Measurements from ENCODE around the gene SH2D3C. TPM values are rescaled to one million over a fixed set of nuclear protein-coding genes. Genes with fewer than 3 reads are reported as not detected.

The SH2D3C gene
- total RNA-seq, 4 donors from 2014 or later: 7.1 to 33.6 (median 17.2) TPM

DNA sequence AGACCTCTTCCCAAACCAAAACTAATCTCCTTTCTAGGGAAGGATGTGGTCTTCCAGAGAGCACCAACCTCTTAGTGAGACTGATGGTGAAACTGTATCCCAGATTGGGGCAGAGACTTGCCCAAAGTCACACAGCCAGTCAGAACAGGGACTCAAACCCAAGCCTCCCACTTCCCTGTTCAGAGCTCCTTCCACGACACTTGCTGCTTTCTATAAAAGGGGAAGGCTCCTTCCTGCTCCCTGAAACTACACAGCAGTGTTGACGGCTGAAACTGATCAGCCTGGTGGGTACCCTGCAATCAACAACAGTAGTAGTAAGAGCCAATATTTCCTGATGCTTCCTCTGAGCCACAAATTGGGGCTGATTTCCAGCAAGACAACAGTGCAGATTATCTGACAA lies 44.9 kb downstream of the SH2D3C start:
- ATAC-seq (ENCODE audit: low FRiP score): no peak
- no peak for DNase-seq (ENCODE audit: low spot score)
- TF ChIP-seq, protein P1, sequence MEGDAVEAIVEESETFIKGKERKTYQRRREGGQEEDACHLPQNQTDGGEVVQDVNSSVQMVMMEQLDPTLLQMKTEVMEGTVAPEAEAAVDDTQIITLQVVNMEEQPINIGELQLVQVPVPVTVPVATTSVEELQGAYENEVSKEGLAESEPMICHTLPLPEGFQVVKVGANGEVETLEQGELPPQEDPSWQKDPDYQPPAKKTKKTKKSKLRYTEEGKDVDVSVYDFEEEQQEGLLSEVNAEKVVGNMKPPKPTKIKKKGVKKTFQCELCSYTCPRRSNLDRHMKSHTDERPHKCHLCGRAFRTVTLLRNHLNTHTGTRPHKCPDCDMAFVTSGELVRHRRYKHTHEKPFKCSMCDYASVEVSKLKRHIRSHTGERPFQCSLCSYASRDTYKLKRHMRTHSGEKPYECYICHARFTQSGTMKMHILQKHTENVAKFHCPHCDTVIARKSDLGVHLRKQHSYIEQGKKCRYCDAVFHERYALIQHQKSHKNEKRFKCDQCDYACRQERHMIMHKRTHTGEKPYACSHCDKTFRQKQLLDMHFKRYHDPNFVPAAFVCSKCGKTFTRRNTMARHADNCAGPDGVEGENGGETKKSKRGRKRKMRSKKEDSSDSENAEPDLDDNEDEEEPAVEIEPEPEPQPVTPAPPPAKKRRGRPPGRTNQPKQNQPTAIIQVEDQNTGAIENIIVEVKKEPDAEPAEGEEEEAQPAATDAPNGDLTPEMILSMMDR (IDR thresholded peaks at IDR 0.05): no peak

DNA sequence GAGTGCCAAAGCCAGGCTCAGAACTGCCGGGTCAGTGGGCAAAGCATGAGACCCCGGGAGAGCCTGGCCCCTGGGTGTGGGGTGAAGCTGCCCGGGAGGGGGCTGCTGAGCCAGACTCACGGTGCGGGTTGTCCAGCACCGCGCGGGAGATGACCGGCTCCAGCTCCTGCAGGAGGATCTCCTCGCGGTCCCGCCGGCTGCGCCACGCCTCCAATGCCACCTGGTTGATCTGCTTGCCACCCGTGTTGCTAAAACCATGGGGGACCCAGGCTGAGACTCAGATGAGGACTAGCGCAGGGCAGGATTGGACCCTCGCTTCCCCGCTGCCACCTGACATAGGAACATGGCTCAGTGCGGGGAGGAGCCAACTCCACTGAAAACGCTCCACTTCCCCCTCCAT lies 46.0 kb downstream of the SH2D3C start:
- no peak for DNase-seq (ENCODE audit: low spot score)
- TF ChIP-seq, protein P1 (IDR thresholded peaks at IDR 0.05): no peak
- no peak for ATAC-seq (ENCODE audit: low FRiP score)

DNA sequence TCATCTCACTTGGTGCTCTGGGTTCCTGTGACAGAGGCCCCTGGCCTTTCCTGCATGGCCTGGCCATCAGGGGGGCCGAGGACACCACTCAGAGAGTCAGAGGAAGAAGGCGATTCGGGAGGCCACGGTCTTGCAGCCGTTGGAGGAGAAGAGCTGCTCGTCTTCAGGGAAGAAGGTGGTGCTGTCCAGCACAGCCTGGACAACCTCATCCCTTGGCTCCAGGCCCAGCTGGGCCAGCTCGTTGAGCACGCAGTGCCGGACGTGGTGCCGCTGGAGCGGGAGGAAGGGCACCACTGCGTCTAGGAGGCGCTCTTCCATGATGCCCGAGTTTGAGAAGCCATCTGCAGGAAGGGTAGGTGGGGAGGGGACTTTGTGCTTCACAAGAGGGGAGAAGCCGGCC lies 46.5 kb downstream of the SH2D3C start:
- ATAC-seq (ENCODE audit: low FRiP score) (no peak), DNase-seq (ENCODE audit: low spot score) (no peak)
- TF ChIP-seq, protein P1 (IDR thresholded peaks at IDR 0.05): no peak

GRCh38 chr9:127730799-127731410 lies 47.6 kb downstream of the SH2D3C start:
- no peak for DNase-seq (ENCODE audit: low spot score)
- ATAC-seq (ENCODE audit: low FRiP score): no peak
- TF ChIP-seq, protein P1 (IDR thresholded peaks at IDR 0.05): no peak

GRCh38 chr9:127730262-127730661 lies 48.2 kb downstream of the SH2D3C start:
- ATAC-seq (ENCODE audit: low FRiP score) (no peak), DNase-seq (ENCODE audit: low spot score) (no peak)

GRCh38 chr9:127729522-127730256 lies 48.8 kb downstream of the SH2D3C start:
- ATAC-seq (ENCODE audit: low FRiP score) (no peak), DNase-seq (ENCODE audit: low spot score) (no peak)
- TF ChIP-seq, protein P1 (IDR thresholded peaks at IDR 0.05): no peak

More at GRCh38 chr9:127730262-127730661, 48.2 kb downstream of the SH2D3C start:
- TF ChIP-seq, protein P1 (IDR thresholded peaks at IDR 0.05): no peak

- ATAC-seq (ENCODE audit: low FRiP score): no peak
- DNase-seq (ENCODE audit: low spot score): no peak
- TF ChIP-seq, protein P1 (IDR thresholded peaks at IDR 0.05): no peak
Observed at GRCh38 chr9:127728808-127729207, 49.7 kb downstream of the SH2D3C start.

All from omental fat pad (tissue), 4 donors.